ENCODE data around the gene CGB7. TPM values are rescaled to one million over a fixed set of nuclear protein-coding genes. Genes with fewer than 3 reads are reported as not detected.

The CGB7 gene
- total and polyA plus RNA-seq, 2 of the 13 experiments (the other 11 are each of a cell fraction or from before 2014, with no cell fraction given): 0.07 TPM; not detected in 1

DNA sequence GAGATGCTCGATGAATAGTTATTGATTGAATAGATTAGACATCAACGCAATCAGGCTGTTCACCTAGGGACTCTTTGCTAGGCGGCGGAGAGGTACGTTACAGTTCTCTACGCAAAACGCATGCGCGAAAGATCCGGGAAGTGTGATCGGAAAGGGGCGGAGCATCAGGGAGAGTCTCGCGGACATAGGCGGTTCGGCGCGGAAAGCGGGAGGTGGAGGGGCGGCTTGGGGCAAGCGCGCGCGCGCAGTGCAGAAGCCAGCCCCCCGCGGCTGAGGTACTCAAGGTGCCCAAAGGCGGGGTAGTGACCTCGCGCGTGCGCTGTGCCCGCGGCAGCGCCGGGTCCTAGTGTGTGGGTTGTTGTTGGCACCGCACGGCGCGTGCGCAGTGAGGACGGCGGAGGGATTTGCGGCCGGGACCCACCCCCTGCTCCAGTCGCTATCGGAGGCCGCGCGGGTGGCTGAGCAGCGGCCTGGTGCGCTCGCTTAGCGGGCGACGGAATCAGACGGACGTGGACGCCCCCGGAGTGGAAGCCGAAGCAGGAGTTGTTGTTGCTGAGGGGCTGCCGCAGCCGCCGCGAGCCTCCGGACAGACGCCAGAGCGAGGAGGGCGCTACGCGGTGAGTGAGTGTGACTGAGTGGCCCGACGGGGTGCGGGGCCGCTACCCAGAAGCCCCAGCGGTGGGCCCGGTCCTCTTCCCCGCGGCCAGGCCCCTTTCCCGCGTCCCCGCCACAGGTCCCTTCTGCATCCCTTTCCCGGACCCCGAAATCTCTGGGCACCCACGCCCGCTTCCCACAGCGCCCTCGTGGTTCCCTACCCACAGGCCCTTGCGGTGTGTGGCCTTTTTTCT lies 27.7 kb upstream of the CGB7 start, which contains the start of gene SNRNP70 (continued):
- TF ChIP-seq, protein P1, sequence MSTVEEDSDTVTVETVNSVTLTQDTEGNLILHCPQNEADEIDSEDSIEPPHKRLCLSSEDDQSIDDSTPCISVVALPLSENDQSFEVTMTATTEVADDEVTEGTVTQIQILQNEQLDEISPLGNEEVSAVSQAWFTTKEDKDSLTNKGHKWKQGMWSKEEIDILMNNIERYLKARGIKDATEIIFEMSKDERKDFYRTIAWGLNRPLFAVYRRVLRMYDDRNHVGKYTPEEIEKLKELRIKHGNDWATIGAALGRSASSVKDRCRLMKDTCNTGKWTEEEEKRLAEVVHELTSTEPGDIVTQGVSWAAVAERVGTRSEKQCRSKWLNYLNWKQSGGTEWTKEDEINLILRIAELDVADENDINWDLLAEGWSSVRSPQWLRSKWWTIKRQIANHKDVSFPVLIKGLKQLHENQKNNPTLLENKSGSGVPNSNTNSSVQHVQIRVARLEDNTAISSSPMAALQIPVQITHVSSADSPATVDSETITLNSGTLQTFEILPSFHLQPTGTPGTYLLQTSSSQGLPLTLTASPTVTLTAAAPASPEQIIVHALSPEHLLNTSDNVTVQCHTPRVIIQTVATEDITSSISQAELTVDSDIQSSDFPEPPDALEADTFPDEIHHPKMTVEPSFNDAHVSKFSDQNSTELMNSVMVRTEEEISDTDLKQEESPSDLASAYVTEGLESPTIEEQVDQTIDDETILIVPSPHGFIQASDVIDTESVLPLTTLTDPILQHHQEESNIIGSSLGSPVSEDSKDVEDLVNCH (CRISPR knock-in tag; IDR thresholded peaks at IDR 0.05): no peak
- TF ChIP-seq, protein P2, sequence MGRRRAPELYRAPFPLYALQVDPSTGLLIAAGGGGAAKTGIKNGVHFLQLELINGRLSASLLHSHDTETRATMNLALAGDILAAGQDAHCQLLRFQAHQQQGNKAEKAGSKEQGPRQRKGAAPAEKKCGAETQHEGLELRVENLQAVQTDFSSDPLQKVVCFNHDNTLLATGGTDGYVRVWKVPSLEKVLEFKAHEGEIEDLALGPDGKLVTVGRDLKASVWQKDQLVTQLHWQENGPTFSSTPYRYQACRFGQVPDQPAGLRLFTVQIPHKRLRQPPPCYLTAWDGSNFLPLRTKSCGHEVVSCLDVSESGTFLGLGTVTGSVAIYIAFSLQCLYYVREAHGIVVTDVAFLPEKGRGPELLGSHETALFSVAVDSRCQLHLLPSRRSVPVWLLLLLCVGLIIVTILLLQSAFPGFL (CRISPR knock-in tag; IDR thresholded peaks at IDR 0.05): no peak
- TF ChIP-seq STAG1 (CRISPR knock-in tag; IDR thresholded peaks at IDR 0.05) (no peak), HDAC2 (CRISPR knock-in tag; IDR thresholded peaks at IDR 0.05) (no peak; the same call in 1 of the 2 replicates), ELF1 (CRISPR knock-in tag; IDR thresholded peaks at IDR 0.05) (peak; percentile 86), BRCA1 (CRISPR knock-in tag; IDR thresholded peaks at IDR 0.05) (0 out of 2 replicates have a peak, but pooled peaks have one; percentile 76), ZNF17 (CRISPR knock-in tag; IDR thresholded peaks at IDR 0.05) (no peak), SNAI1 (CRISPR knock-in tag; IDR thresholded peaks at IDR 0.05; ENCODE audit: borderline replicate concordance) (peak; percentile 85; the same call in 1 of the 2 replicates), ADNP (CRISPR knock-in tag; IDR thresholded peaks at IDR 0.05) (no peak), ZNF496 (CRISPR knock-in tag; IDR thresholded peaks at IDR 0.05; ENCODE audit: insufficient replicate concordance) (no peak), SETDB1 (CRISPR knock-in tag; IDR thresholded peaks at IDR 0.05; ENCODE audit: borderline replicate concordance) (no peak), SOX6 (IDR thresholded peaks at IDR 0.05) (no peak), SOX6 (CRISPR knock-in tag; IDR thresholded peaks at IDR 0.05) (peak; percentile 67), ISL2 (CRISPR knock-in tag; IDR thresholded peaks at IDR 0.05) (peak; percentile 72), FOSL1 (CRISPR knock-in tag; IDR thresholded peaks at IDR 0.05; ENCODE audit: borderline replicate concordance) (peak; percentile 59; the same call in 1 of the 2 replicates), ZNF331 (CRISPR knock-in tag; IDR thresholded peaks at IDR 0.05) (peak; percentile 32; the same call in 1 of the 2 replicates), SUZ12 (IDR thresholded peaks at IDR 0.05; ENCODE audit: low read depth, low read length) (no peak), SOX13 (IDR thresholded peaks at IDR 0.05) (no peak), SOX13 (CRISPR knock-in tag; conservative IDR thresholded peaks at IDR 0.05 in 1 of 2, IDR thresholded peaks at IDR 0.05 in 1 of 2) (0 out of 4 replicates have a peak, but pooled peaks of 1 of the 2 experiments have one; percentile 28), ZFP82 (CRISPR knock-in tag; IDR thresholded peaks at IDR 0.05; ENCODE audit: borderline replicate concordance) (0 out of 2 replicates have a peak, but pooled peaks have one; percentile 46), THAP11 (CRISPR knock-in tag; IDR thresholded peaks at IDR 0.05) (peak; percentile 91), ATF1 (CRISPR knock-in tag; IDR thresholded peaks at IDR 0.05) (peak; percentile 61), ETV5 (CRISPR knock-in tag; IDR thresholded peaks at IDR 0.05; ENCODE audit: borderline replicate concordance) (peak; percentile 12; the same call in 1 of the 2 replicates)
- TF ChIP-seq, protein P3, sequence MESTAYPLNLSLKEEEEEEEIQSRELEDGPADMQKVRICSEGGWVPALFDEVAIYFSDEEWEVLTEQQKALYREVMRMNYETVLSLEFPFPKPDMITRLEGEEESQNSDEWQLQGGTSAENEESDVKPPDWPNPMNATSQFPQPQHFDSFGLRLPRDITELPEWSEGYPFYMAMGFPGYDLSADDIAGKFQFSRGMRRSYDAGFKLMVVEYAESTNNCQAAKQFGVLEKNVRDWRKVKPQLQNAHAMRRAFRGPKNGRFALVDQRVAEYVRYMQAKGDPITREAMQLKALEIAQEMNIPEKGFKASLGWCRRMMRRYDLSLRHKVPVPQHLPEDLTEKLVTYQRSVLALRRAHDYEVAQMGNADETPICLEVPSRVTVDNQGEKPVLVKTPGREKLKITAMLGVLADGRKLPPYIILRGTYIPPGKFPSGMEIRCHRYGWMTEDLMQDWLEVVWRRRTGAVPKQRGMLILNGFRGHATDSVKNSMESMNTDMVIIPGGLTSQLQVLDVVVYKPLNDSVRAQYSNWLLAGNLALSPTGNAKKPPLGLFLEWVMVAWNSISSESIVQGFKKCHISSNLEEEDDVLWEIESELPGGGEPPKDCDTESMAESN (CRISPR knock-in tag; conservative IDR thresholded peaks at IDR 0.05): peak; percentile 85
- TF ChIP-seq, protein P4, sequence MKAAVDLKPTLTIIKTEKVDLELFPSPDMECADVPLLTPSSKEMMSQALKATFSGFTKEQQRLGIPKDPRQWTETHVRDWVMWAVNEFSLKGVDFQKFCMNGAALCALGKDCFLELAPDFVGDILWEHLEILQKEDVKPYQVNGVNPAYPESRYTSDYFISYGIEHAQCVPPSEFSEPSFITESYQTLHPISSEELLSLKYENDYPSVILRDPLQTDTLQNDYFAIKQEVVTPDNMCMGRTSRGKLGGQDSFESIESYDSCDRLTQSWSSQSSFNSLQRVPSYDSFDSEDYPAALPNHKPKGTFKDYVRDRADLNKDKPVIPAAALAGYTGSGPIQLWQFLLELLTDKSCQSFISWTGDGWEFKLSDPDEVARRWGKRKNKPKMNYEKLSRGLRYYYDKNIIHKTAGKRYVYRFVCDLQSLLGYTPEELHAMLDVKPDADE (CRISPR knock-in tag; IDR thresholded peaks at IDR 0.05): peak; percentile 90
